ENCODE data around the gene PVALEF.

PVALEF gene

GRCh38 chr17:81212365-81212764 is 47.1 kb downstream of the PVALEF start:
- no peak for DNase-seq (ENCODE audit: extremely low read depth, insufficient read length)
- peaks cover 1% of the 10 kb centered on the region; the same call in 1 of the 2 replicates for H3K36me3 ChIP-seq (ENCODE audit: control insufficient read depth, insufficient read depth, low read length)
- no peaks in the 10 kb centered on the region for H3K27me3 ChIP-seq (replicated peaks; ENCODE audit: control insufficient read depth, insufficient read depth, low read length)
- no peak overlapping the region for H3K4me3 ChIP-seq (replicated peaks; ENCODE audit: low read depth, low read length)
- no peak for TF ChIP-seq CTCF (IDR thresholded peaks at IDR 0.05; ENCODE audit: insufficient read depth, low read length, poor library complexity, severe bottlenecking)

- no peak for DNase-seq (ENCODE audit: extremely low read depth, insufficient read length)
- Histone ChIP-seq H3K27me3 (replicated peaks; ENCODE audit: control insufficient read depth, insufficient read depth, low read length) (no peaks in the 10 kb centered on the region), H3K36me3 (ENCODE audit: control insufficient read depth, insufficient read depth, low read length) (peaks cover 4% of the 10 kb centered on the region), H3K4me3 (replicated peaks; ENCODE audit: low read depth, low read length) (no peak overlapping the region)
- TF ChIP-seq CTCF (IDR thresholded peaks at IDR 0.05; ENCODE audit: insufficient read depth, low read length, poor library complexity, severe bottlenecking): no peak
Measured at GRCh38 chr17:81213978-81214377, 48.7 kb downstream of the PVALEF start.

GRCh38 chr17:81217491-81217890 is 52.2 kb downstream of the PVALEF start:
- no peak for TF ChIP-seq CTCF (IDR thresholded peaks at IDR 0.05; ENCODE audit: insufficient read depth, low read length, poor library complexity, severe bottlenecking)
- DNase-seq (ENCODE audit: extremely low read depth, insufficient read length): no peak

GRCh38 chr17:81218459-81218858 is 53.2 kb downstream of the PVALEF start:
- Histone ChIP-seq H3K36me3 (ENCODE audit: control insufficient read depth, insufficient read depth, low read length) (peaks cover 3% of the 10 kb centered on the region), H3K27me3 (replicated peaks; ENCODE audit: control insufficient read depth, insufficient read depth, low read length) (no peaks in the 10 kb centered on the region), H3K4me3 (replicated peaks; ENCODE audit: low read depth, low read length) (no peak overlapping the region)
- TF ChIP-seq CTCF (IDR thresholded peaks at IDR 0.05; ENCODE audit: insufficient read depth, low read length, poor library complexity, severe bottlenecking): no peak
- no peak for DNase-seq (ENCODE audit: extremely low read depth, insufficient read length)

More at GRCh38 chr17:81217491-81217890, 52.2 kb downstream of the PVALEF start:
- Histone ChIP-seq H3K36me3 (ENCODE audit: control insufficient read depth, insufficient read depth, low read length) (peaks cover 3% of the 10 kb centered on the region), H3K27me3 (replicated peaks; ENCODE audit: control insufficient read depth, insufficient read depth, low read length) (no peaks in the 10 kb centered on the region), H3K4me3 (replicated peaks; ENCODE audit: low read depth, low read length) (no peak overlapping the region)

- Histone ChIP-seq H3K4me3 (replicated peaks; ENCODE audit: low read depth, low read length) (no peak overlapping the region), H3K36me3 (ENCODE audit: control insufficient read depth, insufficient read depth, low read length) (peaks cover 3% of the 10 kb centered on the region)
- no peak for TF ChIP-seq CTCF (IDR thresholded peaks at IDR 0.05; ENCODE audit: insufficient read depth, low read length, poor library complexity, severe bottlenecking)
Measured at GRCh38 chr17:81218991-81219390, 53.7 kb downstream of the PVALEF start.

More at GRCh38 chr17:81218991-81219390, 53.7 kb downstream of the PVALEF start:
- DNase-seq (ENCODE audit: extremely low read depth, insufficient read length): no peak
- H3K27me3 ChIP-seq (replicated peaks; ENCODE audit: control insufficient read depth, insufficient read depth, low read length): no peaks in the 10 kb centered on the region

All from GM06990 (cell line).